ENCODE measurements around the gene PUS10.

DNA sequence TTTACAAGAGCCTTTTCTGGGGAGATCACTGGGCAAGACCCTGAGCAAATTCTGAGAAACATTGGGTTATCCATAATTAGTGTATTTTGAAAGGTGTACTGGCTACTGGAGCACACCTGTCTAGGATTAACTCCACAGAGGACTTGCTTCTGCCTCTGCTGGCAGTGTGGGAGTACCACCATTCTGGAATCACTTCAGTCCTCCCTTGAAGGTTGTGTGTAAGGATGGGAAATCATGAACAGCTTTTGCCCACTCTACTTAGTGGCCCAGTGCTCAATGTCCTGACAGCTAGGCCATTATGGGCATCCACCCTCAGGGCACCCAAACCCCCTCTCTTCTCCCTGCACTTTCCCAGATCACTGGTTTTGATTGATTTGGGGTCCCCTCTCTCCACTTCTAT lies 39.5 kb upstream of the PUS10 start:
- TF ChIP-seq, protein P1, sequence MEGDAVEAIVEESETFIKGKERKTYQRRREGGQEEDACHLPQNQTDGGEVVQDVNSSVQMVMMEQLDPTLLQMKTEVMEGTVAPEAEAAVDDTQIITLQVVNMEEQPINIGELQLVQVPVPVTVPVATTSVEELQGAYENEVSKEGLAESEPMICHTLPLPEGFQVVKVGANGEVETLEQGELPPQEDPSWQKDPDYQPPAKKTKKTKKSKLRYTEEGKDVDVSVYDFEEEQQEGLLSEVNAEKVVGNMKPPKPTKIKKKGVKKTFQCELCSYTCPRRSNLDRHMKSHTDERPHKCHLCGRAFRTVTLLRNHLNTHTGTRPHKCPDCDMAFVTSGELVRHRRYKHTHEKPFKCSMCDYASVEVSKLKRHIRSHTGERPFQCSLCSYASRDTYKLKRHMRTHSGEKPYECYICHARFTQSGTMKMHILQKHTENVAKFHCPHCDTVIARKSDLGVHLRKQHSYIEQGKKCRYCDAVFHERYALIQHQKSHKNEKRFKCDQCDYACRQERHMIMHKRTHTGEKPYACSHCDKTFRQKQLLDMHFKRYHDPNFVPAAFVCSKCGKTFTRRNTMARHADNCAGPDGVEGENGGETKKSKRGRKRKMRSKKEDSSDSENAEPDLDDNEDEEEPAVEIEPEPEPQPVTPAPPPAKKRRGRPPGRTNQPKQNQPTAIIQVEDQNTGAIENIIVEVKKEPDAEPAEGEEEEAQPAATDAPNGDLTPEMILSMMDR (IDR thresholded peaks at IDR 0.05) = no peak
- TF ChIP-seq POLR2A (IDR thresholded peaks at IDR 0.05) = no peak
